Endodermal cell (in vitro differentiated cells): ENCODE results near the gene RAB34. TPM values are rescaled to one million over a fixed set of nuclear protein-coding genes. Genes with fewer than 3 reads are reported as not detected.
A peak's percentile ranks its signal among the peaks of the same experiment; 100 is the strongest.

Experiments
- DNase-seq: peaks from one replicate; pipeline ENCODE4 v3.0.0-alpha.2; 2017
- H3K27ac ChIP-seq: 2 replicates; pipeline ENCODE4 v1.5.1; 2013; ENCODE audit warnings: mild to moderate bottlenecking, low read depth, low read length, moderate library complexity
- H3K27me3 ChIP-seq: 2 replicates; pipeline ENCODE4 v1.6.1; 2013; ENCODE audit warnings: mild to moderate bottlenecking, low read length, moderate library complexity; ENCODE audit not compliant: insufficient read depth, control insufficient read depth, poor library complexity, severe bottlenecking
- H3K36me3 ChIP-seq: 2 replicates; pipeline ENCODE4 v1.7.0; 2013; ENCODE audit warnings: mild to moderate bottlenecking, low read length, moderate library complexity; ENCODE audit not compliant: control insufficient read depth, insufficient read depth
- H3K4me1 ChIP-seq: one replicate; pipeline ENCODE4 v1.7.0; 2013; ENCODE audit warnings: low read length; ENCODE audit not compliant: control insufficient read depth, insufficient read depth
- H3K4me3 ChIP-seq: 2 replicates; pipeline ENCODE4 v1.5.1; 2013; ENCODE audit warnings: mild to moderate bottlenecking, low read length, moderate library complexity
- H3K9ac ChIP-seq: 2 replicates; pipeline ENCODE4 v1.6.1; 2013; ENCODE audit warnings: mild to moderate bottlenecking, low read length, moderate library complexity; ENCODE audit not compliant: poor library complexity, severe bottlenecking; ENCODE audit errors: extremely low read depth
- H3K9me3 ChIP-seq: 2 replicates; pipeline ENCODE4 v1.6.1; 2013; ENCODE audit warnings: mild to moderate bottlenecking, low read length, moderate library complexity; ENCODE audit not compliant: control insufficient read depth
- H3K27ac Mint-ChIP-seq: 2 replicates; pipeline ENCODE4 v1.8.0; 2020; ENCODE audit warnings: mixed read lengths
- H3K27me3 Mint-ChIP-seq: 2 replicates; pipeline ENCODE4 v1.8.0; 2021; ENCODE audit warnings: mild to moderate bottlenecking, mixed read lengths; ENCODE audit not compliant: insufficient read depth
- H3K36me3 Mint-ChIP-seq: 2 replicates; pipeline ENCODE4 v1.8.0; 2020; ENCODE audit warnings: low read depth, mixed read lengths
- H3K4me1 Mint-ChIP-seq: 2 replicates; pipeline ENCODE4 v1.8.0; 2020; ENCODE audit warnings: mixed read lengths
- H3K4me3 Mint-ChIP-seq: 2 replicates; pipeline ENCODE4 v1.8.0; 2020; ENCODE audit warnings: mild to moderate bottlenecking, moderate library complexity, mixed read lengths
- H3K9me3 Mint-ChIP-seq: 2 replicates; pipeline ENCODE4 v1.8.0; 2020; ENCODE audit warnings: mild to moderate bottlenecking, mixed read lengths
- CTCF ChIP-seq: fragments of 200-600 bp; sonication (generic); conservative IDR thresholded peaks from 2 replicates; pipeline ENCODE4 v1.5.0; 2021; ENCODE audit warnings: antibody characterized with exemption, mild to moderate bottlenecking
- WGBS, 2 experiments: methylation state at CpG; one replicate each; pipeline versions ENCODE4 v1.1.5 to v1.1.7; 2013; ENCODE audit warnings: missing lambda C conversion rate in 2 of 2, mixed read lengths in 1 of 2; ENCODE audit not compliant: insufficient coverage in 1 of 2, insufficient read length in 1 of 2; 5-methylcytosine and 5-hydroxymethylcytosine counted together
- total RNA-seq, 2 donors: library from RNA; stranded (reverse); fragmentation: NEBNext Ultra II Directional in 1 of 2; extraction: Animal tissue kit (Norgen Biotek cat#: 25700) in 1 of 2; gene quantifications; 2 replicates in 1 of 2; 3 replicates in 1 of 2; pipeline ENCODE4 v1.2.1, GENCODE V29; 2021

RAB34 gene
- total RNA-seq, 2 donors from 2014 or later: 111 to 112 TPM

DNA sequence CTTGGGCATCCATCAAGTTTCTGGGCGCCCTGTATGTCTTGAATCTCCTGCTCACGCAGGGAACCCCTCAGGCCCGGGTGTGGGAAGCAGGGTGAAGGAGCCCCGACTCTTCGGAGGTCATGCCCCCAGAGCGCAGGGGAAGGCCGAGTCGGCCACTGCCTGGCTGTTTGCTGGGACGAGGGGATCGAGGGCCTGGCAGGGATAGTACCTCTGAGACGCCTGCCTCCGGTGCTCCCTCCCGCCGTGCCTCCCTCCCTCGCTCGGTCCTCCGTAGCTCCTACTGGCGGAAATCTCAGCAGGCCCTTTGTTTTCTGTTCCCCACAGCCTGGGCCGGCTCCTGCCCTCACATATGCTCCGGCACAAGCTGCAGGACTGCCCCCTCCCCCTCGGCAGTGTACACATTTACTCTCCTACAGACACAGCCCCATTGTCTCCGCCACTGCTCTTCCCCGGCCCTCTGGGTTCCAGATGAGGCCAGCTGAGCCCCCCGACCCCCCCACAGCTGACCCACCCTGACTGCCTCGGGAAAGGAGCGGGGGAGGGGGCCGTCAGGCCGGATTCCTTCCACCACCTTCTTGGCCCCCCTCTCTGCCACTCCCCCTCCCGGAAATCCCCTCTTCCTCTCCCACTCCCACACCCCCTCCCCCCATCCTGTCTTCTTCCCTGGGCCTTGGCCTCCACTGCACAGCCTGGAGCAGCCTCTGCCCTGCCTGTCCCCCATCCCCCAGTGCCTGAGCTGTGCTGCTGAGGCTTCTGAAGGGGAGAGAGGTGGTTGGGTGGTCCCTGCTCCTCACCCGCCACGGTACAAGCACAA, 27.5 kb upstream of the RAB34 start:
- H3K9me3 Mint-ChIP-seq: no peaks in the 10 kb centered on the region
- 2% methylated on average over 12 to 30 of the region's 31 CpGs for WGBS, 2 experiments
- H3K27me3 ChIP-seq: no peaks in the 10 kb centered on the region

DNA sequence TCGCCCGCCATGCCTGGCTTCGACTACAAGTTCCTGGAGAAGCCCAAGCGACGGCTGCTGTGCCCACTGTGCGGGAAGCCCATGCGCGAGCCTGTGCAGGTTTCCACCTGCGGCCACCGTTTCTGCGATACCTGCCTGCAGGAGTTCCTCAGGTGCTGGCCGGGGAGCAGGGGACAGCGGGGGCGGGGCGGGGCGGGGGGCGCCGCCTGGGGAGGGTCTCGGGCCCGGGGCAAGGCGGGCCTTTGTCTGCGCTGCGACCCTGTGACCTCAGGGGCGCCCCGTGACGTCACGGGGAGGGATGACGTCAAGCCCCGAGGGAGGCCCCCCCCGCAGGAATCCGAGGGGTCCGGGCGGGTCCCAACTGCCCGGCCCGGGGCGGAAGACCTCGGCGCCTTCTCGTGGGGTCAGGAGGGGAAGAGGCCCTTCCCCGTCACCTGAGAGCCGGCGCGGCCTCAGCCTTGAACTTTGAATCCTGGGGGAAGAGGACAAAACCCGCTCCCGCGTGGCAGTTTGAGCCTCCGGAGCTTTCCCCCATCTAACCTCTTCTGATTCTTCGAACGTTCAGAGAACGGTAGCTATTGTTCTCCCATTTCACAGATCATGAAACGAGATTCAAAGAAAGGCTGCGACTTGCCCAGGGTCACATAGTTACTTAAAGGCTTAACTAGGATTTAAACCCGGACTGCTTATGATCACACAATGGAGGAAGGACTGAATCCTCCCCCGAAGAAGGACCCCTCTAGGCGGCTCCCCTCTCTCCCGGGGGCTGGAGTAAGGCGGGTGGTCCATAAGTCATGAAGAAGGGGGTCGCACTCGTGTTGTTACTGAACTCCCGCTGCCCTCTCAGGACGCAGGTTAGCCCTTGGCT, 26.7 kb upstream of the RAB34 start:
- TF ChIP-seq CTCF: no peak
- no peaks in the 10 kb centered on the region for H3K27me3 Mint-ChIP-seq
- H3K4me3 Mint-ChIP-seq: peak overlapping the region; percentile 93
- H3K27ac ChIP-seq: peak overlapping the region; percentile 99
- peak; percentile 95 for DNase-seq
- peaks cover 9% of the 10 kb centered on the region for H3K4me1 Mint-ChIP-seq
- no peaks in the 10 kb centered on the region for H3K27me3 ChIP-seq
- peaks cover 34% of the 10 kb centered on the region for H3K36me3 Mint-ChIP-seq
- H3K9me3 Mint-ChIP-seq: no peaks in the 10 kb centered on the region
- peaks cover 42% of the 10 kb centered on the region for H3K36me3 ChIP-seq
- 0 to 1% methylated on average over 32 to 61 of the region's 61 CpGs for WGBS, 2 experiments
- peak overlapping the region; percentile 99 for H3K4me3 ChIP-seq
- peak overlapping the region; percentile 99 for H3K27ac Mint-ChIP-seq
- H3K4me1 ChIP-seq: peaks cover 10% of the 10 kb centered on the region
- peak overlapping the region; percentile 100 for H3K9ac ChIP-seq
- no peaks in the 10 kb centered on the region for H3K9me3 ChIP-seq

More for the DNA sequence above, 27.5 kb upstream of the RAB34 start:
- H3K9me3 ChIP-seq: no peaks in the 10 kb centered on the region
- H3K27ac ChIP-seq: peak overlapping the region; percentile 99
- Mint-ChIP-seq H3K27ac (peak overlapping the region; percentile 99), H3K27me3 (no peaks in the 10 kb centered on the region), H3K36me3 (peaks cover 32% of the 10 kb centered on the region), H3K4me1 (peaks cover 9% of the 10 kb centered on the region), H3K4me3 (peak overlapping the region; percentile 93)
- peak overlapping the region; percentile 99 for H3K4me3 ChIP-seq
- DNase-seq: peak; percentile 82
- peaks cover 12% of the 10 kb centered on the region for H3K4me1 ChIP-seq
- peak overlapping the region; percentile 100 for H3K9ac ChIP-seq
- H3K36me3 ChIP-seq: peaks cover 45% of the 10 kb centered on the region
- no peak for TF ChIP-seq CTCF

DNA sequence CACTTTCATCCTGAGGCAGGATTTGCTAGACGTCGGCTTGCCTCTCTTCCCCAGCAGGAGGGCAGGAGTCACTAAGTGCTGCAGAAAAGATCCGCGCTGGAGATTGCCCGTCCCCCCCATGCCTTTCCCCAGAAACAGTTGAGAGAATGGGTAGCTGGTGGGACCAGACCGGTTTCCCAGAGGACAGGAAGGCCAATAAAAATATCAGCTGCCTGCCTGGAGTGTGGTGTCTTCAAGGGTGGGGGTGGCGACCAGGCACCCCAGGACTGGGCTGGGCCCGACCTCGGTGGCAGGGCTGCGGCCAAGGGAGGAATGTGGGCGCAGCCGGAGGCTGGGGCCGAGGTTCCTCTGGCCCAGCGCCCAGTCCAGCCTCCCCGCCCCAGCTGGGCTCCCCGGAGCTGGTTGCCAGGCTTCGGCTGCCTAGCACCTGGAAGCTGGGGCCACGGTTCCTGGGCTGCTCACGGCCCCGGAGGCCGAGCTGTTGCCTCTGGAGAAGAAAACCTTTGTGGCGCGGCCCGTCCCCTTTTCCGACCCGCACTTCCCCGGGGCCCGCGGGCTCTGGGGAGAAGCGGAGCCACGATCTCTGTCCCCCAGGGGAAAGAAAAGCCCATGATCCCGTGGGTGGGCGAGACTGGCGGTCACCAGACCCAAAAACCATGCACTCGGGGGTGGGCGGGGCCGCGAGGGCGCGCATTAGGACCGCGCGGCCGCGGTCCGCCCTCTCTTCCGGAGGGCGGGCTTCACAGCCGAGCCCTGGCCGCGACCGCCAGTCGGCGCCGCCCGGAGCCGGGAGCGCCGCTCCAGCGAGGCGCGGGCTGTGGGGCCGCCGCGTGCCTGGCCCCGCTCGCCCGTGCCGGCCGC, 25.8 kb upstream of the RAB34 start, which contains the start of gene TRAF4:
Gene TRAF4, plus strand, starts transcription at position 769 of the 861 bp plus-strand sequence. CDS start 102 bp downstream, outside the sequence.
- peak; percentile 27 for TF ChIP-seq CTCF
- Mint-ChIP-seq H3K27me3 (no peaks in the 10 kb centered on the region), H3K4me3 (peak within 1 kb of the TSS; percentile 93), H3K4me1 (peaks cover 9% of the 10 kb centered on the region), H3K9me3 (no peaks in the 10 kb centered on the region), H3K27ac (peak within 1 kb of the TSS; percentile 99), H3K36me3 (peaks cover 33% of the 10 kb centered on the region)
- Histone ChIP-seq H3K36me3 (peaks cover 33% of the 10 kb centered on the region), H3K4me1 (peaks cover 10% of the 10 kb centered on the region), H3K9me3 (no peaks in the 10 kb centered on the region), H3K4me3 (peak within 1 kb of the TSS; percentile 99), H3K27me3 (no peaks in the 10 kb centered on the region), H3K9ac (peak within 1 kb of the TSS; percentile 100), H3K27ac (peak within 1 kb of the TSS; percentile 99)
- WGBS, 2 experiments: 0% methylated on average over 42 to 70 of the region's 70 CpGs
- peak; percentile 97 for DNase-seq
